Effector memory CD4-positive, alpha-beta T cell (primary cell): Measurements from ENCODE around the gene IL7R.
A peak's percentile ranks its signal among the peaks of the same experiment; 100 is the strongest.

Experiments
- DNase-seq, 3 donors: peaks; one replicate each; pipeline ENCODE4 v3.0.0-alpha.2; 2020
- H3K27ac ChIP-seq: 2 replicates; pipeline ENCODE4 v1.7.0; 2013; ENCODE audit warnings: mild to moderate bottlenecking, low read length, moderate library complexity; ENCODE audit not compliant: insufficient read depth, poor library complexity, severe bottlenecking
- H3K27me3 ChIP-seq: replicated peaks from 2 replicates; pipeline ENCODE4 v1.7.0; 2013; ENCODE audit warnings: mild to moderate bottlenecking, low read length; ENCODE audit not compliant: insufficient read depth, control insufficient read depth, poor library complexity, severe bottlenecking
- H3K36me3 ChIP-seq: 2 replicates; pipeline ENCODE4 v1.7.0; 2013; ENCODE audit warnings: mild to moderate bottlenecking, low read length, moderate library complexity; ENCODE audit not compliant: control insufficient read depth, insufficient read depth
- H3K4me1 ChIP-seq: 2 replicates; pipeline ENCODE4 v1.7.0; 2013; ENCODE audit warnings: low read length, mild to moderate bottlenecking; ENCODE audit not compliant: control insufficient read depth, insufficient read depth, poor library complexity, severe bottlenecking
- H3K4me3 ChIP-seq: 2 replicates; pipeline ENCODE4 v1.7.0; 2013; ENCODE audit warnings: low read length, low read depth, mild to moderate bottlenecking; ENCODE audit not compliant: insufficient read depth, poor library complexity, severe bottlenecking
- H3K9me3 ChIP-seq: 2 replicates; pipeline ENCODE4 v1.7.0; 2013; ENCODE audit warnings: mild to moderate bottlenecking, low read length, moderate library complexity; ENCODE audit not compliant: control insufficient read depth

Gene IL7R

DNA sequence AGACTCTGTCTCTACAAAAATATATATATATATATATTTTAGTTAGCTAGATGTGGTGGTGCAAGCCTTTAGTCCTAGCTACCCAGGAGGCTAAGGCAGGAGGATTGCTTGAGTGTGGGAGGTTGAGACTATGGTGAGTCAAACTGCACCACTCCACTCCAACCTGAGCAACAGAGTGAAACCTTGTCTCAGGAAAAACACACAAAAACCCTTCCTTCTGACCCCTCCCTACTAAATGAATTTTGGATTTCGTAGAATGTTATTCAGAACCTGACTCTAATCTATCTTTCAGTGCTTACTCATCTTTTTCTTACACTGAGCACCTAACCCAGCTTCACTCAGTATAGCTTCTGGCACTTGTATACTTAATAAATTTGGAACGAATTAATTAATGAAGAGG lies 35.2 kb upstream of the IL7R start:
- H3K27me3 ChIP-seq, result no peaks in the 10 kb centered on the region
- no peaks in the 10 kb centered on the region for H3K36me3 ChIP-seq
- H3K9me3 ChIP-seq, result no peaks in the 10 kb centered on the region
- H3K27ac ChIP-seq, result peak overlapping the region; percentile 55
- H3K4me1 ChIP-seq, result peaks cover 85% of the 10 kb centered on the region
- no peak for DNase-seq
- H3K4me3 ChIP-seq, result no peak overlapping the region

DNA sequence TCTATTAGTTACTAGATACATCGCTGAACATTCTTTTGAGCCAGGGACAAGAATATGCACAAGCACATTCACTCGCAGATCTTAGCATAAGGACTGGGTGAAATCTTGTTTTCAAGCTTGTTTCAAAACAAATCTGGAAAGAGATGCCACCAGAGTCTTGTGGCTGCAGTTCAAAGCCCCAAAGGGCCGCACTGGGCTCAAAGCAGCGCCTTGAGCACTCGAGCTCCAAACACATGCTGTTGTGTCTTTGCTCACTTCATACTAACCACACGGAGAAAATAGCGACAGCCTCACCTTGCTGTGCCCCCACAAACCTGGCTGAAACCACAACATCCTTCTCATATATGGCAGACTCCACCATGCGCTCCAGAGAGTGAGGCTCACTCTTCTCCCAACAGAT lies 34.2 kb upstream of the IL7R start:
- Histone ChIP-seq H3K4me1 (peaks cover 85% of the 10 kb centered on the region), H3K9me3 (no peaks in the 10 kb centered on the region), H3K36me3 (no peaks in the 10 kb centered on the region), H3K27me3 (no peaks in the 10 kb centered on the region), H3K4me3 (no peak overlapping the region), H3K27ac (peak overlapping the region; percentile 55)
- DNase-seq, result peak in 1 of 3 donors; percentile 27

DNA sequence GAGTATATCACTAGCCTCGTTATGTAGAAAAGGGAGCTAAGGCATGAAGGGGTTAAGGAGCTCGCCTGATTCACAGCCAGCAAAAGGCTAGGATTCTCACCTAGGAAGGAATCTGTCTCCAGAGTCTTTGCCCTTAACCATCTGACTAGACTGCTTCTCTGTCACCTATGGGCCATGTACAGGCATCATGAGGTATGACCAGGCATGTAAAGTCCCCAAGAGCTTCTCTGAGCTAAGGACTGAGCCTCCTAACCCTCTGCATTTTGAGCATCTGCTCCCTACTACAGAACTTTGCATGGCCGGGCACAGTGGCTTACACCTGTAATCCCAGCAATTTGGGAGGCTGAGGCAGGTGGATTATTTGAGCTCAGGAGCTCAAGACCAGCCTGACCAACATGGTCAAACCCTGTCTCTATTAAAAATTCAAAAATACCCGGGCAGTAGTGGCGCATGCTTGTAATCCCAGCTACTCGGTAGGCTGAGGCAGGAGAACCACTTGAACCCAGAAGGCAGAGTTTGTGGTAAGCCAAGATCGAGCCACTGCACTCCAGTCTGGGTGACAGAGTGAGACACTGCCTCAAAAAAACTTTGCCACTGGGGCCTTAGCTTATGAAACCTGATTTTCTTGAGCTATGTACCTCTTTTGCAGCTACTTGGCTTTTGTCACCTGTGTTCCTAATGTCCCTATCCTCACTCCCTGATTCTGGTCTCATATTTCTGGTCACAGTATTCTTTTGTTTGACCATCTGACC lies 33.2 kb upstream of the IL7R start:
- peaks cover 91% of the 10 kb centered on the region for H3K4me1 ChIP-seq
- no peak for DNase-seq
- H3K4me3 ChIP-seq, result no peak overlapping the region
- H3K36me3 ChIP-seq, result no peaks in the 10 kb centered on the region
- H3K9me3 ChIP-seq, result no peaks in the 10 kb centered on the region
- H3K27ac ChIP-seq, result peak overlapping the region; percentile 55
- no peaks in the 10 kb centered on the region for H3K27me3 ChIP-seq

DNA sequence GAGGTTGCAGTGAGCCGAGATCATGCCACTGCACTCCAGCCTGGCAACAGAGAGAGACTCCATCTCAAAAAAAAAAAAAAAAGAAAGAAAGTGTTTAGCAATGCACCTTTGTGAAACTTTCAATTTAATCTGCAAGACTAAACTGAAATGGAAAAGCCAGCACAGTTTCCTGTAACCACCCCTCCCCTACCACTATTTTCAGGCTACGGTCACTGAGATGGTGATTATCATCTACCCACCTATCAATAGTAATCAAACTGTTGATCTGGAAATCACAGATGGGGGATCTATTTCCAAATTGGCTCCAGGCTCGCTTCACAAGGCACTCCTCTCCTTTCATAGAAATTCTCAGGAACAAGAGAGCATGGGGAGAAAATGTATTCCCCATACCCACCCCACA lies 30.6 kb upstream of the IL7R start:
- Histone ChIP-seq H3K27ac (peak overlapping the region; percentile 63), H3K4me3 (no peak overlapping the region), H3K4me1 (peaks cover 73% of the 10 kb centered on the region)

DNA sequence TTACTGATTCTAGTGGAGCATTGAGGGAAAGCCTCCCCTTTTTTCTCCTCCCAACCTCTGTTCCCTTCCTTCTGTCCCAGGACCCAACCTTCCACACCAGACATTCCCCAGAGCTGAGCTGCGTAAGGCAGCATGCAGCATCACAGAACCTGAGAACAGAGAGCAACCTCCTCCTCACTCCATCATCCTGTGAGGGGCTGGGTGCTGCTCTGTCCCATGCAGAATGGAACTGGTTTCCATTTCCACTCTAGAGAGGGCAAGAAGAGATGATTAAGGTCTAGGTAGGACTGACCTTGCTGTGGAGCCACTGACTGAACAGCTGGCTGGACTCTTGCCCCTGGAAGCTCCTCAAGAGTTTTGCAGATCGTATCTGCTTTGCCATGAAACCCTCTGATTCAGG lies 30.1 kb upstream of the IL7R start:
- Histone ChIP-seq H3K36me3 (no peaks in the 10 kb centered on the region), H3K4me3 (no peak overlapping the region), H3K9me3 (no peaks in the 10 kb centered on the region), H3K27ac (peak overlapping the region; percentile 63), H3K27me3 (no peaks in the 10 kb centered on the region), H3K4me1 (peaks cover 73% of the 10 kb centered on the region)
- DNase-seq, result no peak

More for the DNA sequence above, 30.6 kb upstream of the IL7R start:
- Histone ChIP-seq H3K36me3 (no peaks in the 10 kb centered on the region), H3K27me3 (no peaks in the 10 kb centered on the region), H3K9me3 (no peaks in the 10 kb centered on the region)
- DNase-seq, result no peak

DNA sequence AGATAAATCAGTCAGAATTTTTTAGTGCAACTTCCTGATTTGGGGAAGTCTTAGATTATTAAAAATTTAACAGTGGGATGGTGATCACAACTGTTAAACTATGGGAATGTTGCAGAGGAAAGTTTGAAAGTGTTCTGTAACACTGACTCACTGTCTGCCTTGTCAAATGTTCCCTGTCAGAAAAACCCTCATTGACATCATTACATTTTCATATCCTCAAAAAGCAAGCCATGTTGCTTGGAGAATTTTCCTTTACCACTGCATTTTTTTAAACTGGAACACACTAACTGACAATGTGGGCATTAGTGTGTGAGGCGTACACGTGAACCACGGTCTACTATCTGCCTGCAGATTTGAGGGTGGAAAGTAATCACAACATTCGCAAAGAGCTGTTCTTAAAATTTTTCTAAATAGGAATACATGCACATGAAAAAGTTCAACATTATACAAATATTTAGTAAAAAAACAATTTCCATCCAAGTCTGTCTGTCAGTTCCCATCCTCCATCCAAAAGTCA lies 28.6 kb upstream of the IL7R start:
- H3K4me1 ChIP-seq, result peaks cover 72% of the 10 kb centered on the region
- H3K27me3 ChIP-seq, result no peaks in the 10 kb centered on the region
- H3K27ac ChIP-seq, result no peak overlapping the region
- H3K4me3 ChIP-seq, result no peak overlapping the region
- no peak for DNase-seq
- no peaks in the 10 kb centered on the region for H3K36me3 ChIP-seq
- no peaks in the 10 kb centered on the region for H3K9me3 ChIP-seq

DNA sequence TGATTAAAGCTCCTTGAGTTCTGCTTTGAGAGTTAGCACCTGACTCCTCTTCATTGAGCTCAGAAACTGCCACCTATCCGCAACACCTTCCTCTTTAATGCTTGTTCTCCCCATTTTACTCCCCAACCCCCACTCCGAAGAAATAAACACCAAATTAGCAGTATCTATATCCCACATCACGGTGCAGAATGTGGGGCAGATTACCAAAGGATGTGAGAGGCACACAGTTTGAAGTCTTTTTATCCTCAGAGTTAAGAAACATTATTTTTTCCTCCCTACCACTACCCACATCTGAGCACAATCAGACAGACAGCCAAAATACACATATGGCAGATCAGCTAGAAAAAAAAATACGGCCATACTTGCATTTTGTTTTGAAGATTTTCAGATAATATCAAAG lies 26.1 kb upstream of the IL7R start:
- DNase-seq, result peak in 2 of 3 donors; percentile 35 to 39

DNA sequence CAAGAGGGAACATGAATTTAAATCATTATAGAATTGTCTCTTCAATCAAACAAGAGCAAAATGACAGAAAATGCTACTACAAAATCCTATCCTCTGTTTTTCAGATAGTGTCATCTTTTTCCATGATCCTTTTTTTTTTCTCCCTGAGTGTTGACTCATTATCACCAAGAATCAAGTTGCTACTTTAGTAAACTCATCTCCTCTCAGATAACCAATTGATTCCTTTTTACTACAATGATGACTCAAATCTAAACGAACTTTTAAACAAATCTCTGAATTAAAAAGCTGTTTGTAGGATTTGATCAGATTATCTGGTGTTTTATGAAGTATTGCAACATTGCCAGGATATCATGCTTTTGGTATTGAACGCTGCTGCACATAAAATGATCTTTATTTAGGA lies 23.9 kb upstream of the IL7R start:
- Histone ChIP-seq H3K27ac (peak overlapping the region; percentile 72), H3K9me3 (no peaks in the 10 kb centered on the region), H3K36me3 (no peaks in the 10 kb centered on the region), H3K27me3 (no peaks in the 10 kb centered on the region), H3K4me1 (peaks cover 70% of the 10 kb centered on the region), H3K4me3 (no peak overlapping the region)
- no peak for DNase-seq

More for the DNA sequence above, 26.1 kb upstream of the IL7R start:
- Histone ChIP-seq H3K27ac (peak overlapping the region; percentile 72), H3K4me1 (peaks cover 70% of the 10 kb centered on the region), H3K27me3 (no peaks in the 10 kb centered on the region), H3K4me3 (no peak overlapping the region), H3K9me3 (no peaks in the 10 kb centered on the region), H3K36me3 (no peaks in the 10 kb centered on the region)

DNA sequence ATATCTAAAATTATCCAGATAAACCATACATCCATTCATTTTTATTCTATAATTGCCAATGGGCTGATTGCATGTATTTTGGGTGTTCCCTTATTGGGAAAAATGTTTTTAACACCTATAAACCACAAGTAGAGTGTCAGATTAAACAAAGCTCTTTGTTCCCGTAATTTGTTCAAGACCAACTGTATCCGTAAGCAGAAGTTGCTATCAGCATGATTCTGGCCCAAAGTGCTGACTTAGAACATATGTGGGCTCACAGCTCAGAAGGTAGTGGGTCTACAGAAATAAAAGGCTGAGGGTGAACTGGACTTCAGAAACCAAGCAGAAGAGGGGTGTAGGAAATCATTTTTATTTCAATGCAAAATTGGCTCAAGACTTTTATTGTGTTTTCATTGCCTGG lies 23.5 kb upstream of the IL7R start:
- no peaks in the 10 kb centered on the region for H3K27me3 ChIP-seq
- peak overlapping the region; percentile 72 for H3K27ac ChIP-seq
- peaks cover 71% of the 10 kb centered on the region for H3K4me1 ChIP-seq
- H3K36me3 ChIP-seq, result no peaks in the 10 kb centered on the region
- H3K9me3 ChIP-seq, result no peaks in the 10 kb centered on the region
- no peak for DNase-seq
- no peak overlapping the region for H3K4me3 ChIP-seq

DNA sequence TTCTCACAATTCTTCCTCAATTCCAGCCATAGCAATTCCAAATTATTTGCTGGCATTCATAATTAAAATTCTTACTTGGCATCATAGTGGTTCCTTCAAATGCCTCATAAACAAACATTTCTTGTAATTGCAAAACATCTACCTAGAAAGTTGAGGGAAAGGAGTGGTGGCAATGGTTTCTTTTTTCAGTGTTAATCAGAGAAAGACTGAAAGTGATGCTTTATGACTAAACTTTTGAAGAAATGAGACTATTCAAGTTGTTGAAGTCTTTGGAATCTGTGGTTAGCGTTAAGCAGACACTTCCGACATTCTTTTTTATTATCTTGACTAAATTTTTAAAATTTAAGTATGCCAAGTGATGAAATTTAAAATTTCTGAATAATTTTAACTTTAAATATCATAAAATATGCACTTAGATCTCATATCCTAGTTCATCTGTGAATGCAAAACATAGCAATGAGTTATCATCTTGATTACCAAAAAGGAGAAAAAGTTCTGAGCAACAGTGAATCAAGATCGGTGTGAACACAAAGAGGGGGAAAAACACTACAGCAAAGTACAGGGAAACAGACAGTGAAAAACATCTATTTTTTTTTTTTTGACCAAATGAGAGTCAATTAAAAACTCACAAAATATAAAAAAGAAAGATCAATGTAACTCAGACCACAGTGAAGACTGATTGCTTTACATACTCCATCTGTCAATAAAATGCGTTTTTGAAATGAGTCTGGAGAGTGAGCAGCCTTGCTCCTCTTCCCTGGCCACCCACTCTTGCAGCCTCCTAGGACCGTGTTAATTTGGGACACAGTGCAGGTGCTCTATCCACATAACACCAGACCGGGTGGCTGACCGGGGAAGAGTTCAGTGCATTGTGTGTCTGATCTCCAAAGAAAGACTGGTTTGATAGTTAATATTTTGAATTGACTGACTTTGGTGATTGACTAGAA lies 20.6 kb upstream of the IL7R start:
- Histone ChIP-seq H3K27me3 (no peaks in the 10 kb centered on the region), H3K27ac (peak overlapping the region; percentile 64), H3K4me1 (peaks cover 76% of the 10 kb centered on the region), H3K4me3 (peak overlapping the region; percentile 16), H3K9me3 (no peaks in the 10 kb centered on the region), H3K36me3 (no peaks in the 10 kb centered on the region)
- no peak for DNase-seq
